ENCODE data around the gene C12orf76. TPM values are rescaled to one million over a fixed set of nuclear protein-coding genes. Genes with fewer than 3 reads are reported as not detected.
A peak's percentile ranks its signal among the peaks of the same experiment; 100 is the strongest.

The C12orf76 gene
- total RNA-seq, 1 experiment from 2014 or later: 7.3 TPM

DNA sequence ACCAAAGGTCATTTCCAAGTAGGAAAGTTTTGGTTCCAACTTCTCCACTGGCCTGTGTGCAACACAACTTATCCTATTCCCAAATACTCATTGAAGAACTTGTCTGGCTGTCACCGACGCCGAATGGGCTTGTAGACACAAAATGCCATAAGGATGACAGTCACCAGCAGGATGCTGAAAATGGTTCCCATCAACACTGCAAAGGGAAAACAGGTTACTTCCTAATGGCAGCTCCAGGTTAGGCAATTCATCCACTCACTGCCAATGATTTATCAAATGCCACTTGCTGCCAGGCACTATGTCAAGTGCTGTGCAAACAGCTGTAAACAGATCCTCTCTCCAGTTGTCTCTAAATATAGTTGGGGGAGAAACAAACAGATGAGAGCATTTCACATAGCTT lies 6.1 kb downstream of the C12orf76 start:
- no peaks in the 10 kb centered on the region for H3K9me3 Mint-ChIP-seq (ENCODE audit: unreplicated experiment)
- ChIA-PET CTCF (interaction anchor here (0.7 to 1.0 kb wide), 3 partner anchors 10 to 113 kb away, joined by 4 read pairs; no protein-coding TSS in a partner anchor), POLR2A (interaction anchor here (1.0 kb wide), 1 partner anchor 9 kb away, joined by 3 read pairs; no protein-coding TSS in a partner anchor)
- TF ChIP-seq, protein P1, sequence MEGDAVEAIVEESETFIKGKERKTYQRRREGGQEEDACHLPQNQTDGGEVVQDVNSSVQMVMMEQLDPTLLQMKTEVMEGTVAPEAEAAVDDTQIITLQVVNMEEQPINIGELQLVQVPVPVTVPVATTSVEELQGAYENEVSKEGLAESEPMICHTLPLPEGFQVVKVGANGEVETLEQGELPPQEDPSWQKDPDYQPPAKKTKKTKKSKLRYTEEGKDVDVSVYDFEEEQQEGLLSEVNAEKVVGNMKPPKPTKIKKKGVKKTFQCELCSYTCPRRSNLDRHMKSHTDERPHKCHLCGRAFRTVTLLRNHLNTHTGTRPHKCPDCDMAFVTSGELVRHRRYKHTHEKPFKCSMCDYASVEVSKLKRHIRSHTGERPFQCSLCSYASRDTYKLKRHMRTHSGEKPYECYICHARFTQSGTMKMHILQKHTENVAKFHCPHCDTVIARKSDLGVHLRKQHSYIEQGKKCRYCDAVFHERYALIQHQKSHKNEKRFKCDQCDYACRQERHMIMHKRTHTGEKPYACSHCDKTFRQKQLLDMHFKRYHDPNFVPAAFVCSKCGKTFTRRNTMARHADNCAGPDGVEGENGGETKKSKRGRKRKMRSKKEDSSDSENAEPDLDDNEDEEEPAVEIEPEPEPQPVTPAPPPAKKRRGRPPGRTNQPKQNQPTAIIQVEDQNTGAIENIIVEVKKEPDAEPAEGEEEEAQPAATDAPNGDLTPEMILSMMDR (IDR thresholded peaks at IDR 0.05; ENCODE audit: unreplicated experiment): no peak
- no TSS peak for BruUV-seq (replicated peaks)
- H3K4me3 Mint-ChIP-seq (ENCODE audit: unreplicated experiment): no peak overlapping the region
- peaks cover 40% of the 10 kb centered on the region for H3K36me3 Mint-ChIP-seq (ENCODE audit: insufficient read depth, unreplicated experiment)
- DNase-seq (ENCODE audit: unreplicated experiment): no peak
- H3K27ac Mint-ChIP-seq (ENCODE audit: low read depth, unreplicated experiment): peak overlapping the region; percentile 79
- H3K27me3 Mint-ChIP-seq (ENCODE audit: insufficient read depth, unreplicated experiment): no peaks in the 10 kb centered on the region
- H3K4me1 Mint-ChIP-seq (ENCODE audit: insufficient read depth, unreplicated experiment): peaks cover 24% of the 10 kb centered on the region
- intact Hi-C loops (cut with micrococcal nuclease): no loop called here

DNA sequence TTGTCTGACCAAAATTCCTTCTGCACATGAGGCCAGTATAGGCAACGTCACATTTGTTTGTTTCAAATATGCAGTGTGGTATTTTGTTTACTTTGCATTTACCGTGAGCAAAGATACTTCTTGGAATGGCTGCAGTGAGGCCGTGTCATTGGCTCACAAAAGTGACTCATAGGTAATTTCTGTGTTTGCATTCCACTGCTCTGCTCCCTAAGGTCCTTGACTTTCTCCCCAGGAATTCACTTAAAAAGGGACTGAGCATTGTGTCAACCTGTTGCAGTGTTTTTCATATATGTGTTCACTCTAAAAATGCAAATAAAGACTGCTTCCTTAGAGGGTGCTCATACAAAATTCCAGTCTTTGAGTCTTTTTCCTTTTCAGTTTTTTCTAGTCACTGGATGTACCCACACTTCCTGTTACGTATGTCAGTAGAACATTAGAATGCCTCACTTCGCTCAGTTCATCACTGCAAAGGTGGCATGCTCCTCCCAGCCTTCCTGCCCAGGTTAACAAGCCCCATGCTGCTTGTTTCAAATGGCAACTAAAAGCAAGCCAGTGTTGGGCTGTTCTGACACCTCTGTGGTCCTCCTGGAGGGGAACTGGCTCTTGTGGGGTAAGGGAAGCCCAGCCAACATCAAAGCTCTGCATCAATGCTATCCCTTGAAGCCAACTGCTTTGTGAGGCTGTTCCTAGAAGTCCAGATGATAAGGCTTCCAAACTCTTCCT lies 9.1 kb downstream of the C12orf76 start:
- ChIA-PET POLR2A (interaction anchor here (0.6 to 2.4 kb wide), 7 partner anchors 8 to 490 kb away, joined by 3 to 6 read pairs (median 4); partner anchors contain the start of genes ANKRD13A and ARPC3), CTCF (no interaction called here)
- BruUV-seq (replicated peaks): TSS peak; percentile 37
- Mint-ChIP-seq H3K27ac (ENCODE audit: low read depth, unreplicated experiment) (peak overlapping the region; percentile 100), H3K4me3 (ENCODE audit: unreplicated experiment) (peak overlapping the region; percentile 79), H3K27me3 (ENCODE audit: insufficient read depth, unreplicated experiment) (no peaks in the 10 kb centered on the region), H3K9me3 (ENCODE audit: unreplicated experiment) (no peaks in the 10 kb centered on the region), H3K4me1 (ENCODE audit: insufficient read depth, unreplicated experiment) (peaks cover 18% of the 10 kb centered on the region), H3K36me3 (ENCODE audit: insufficient read depth, unreplicated experiment) (peaks cover 58% of the 10 kb centered on the region)
- intact Hi-C loops (cut with micrococcal nuclease): loop anchor here (5.0 kb wide), 2 partner anchors 37 to 87 kb away; no protein-coding TSS in a partner anchor
- peak; percentile 88 for DNase-seq (ENCODE audit: unreplicated experiment)
- TF ChIP-seq, protein P1 (IDR thresholded peaks at IDR 0.05; ENCODE audit: unreplicated experiment): no peak

DNA sequence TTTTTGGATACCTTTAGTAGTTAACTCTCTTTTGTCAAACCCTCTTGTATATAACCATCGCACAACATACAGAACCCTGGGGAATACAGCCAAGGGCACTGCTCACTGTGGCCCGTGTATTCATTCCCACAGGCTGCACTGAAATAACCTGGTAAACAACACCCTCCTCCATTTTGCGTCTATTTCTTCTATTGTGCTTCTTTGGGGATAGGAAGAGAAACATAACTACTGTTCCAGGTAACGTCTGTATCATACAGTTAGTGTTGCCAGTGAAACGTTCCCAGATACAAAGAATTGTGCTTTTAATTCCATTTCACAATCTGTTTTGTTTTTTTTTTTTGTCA lies 9.6 kb downstream of the C12orf76 start:
- Mint-ChIP-seq H3K36me3 (ENCODE audit: insufficient read depth, unreplicated experiment) (peaks cover 62% of the 10 kb centered on the region), H3K9me3 (ENCODE audit: unreplicated experiment) (no peaks in the 10 kb centered on the region), H3K27ac (ENCODE audit: low read depth, unreplicated experiment) (peak overlapping the region; percentile 100), H3K27me3 (ENCODE audit: insufficient read depth, unreplicated experiment) (no peaks in the 10 kb centered on the region), H3K4me1 (ENCODE audit: insufficient read depth, unreplicated experiment) (peaks cover 18% of the 10 kb centered on the region), H3K4me3 (ENCODE audit: unreplicated experiment) (peak overlapping the region; percentile 79)
- ChIA-PET CTCF (interaction anchor here (1.2 kb wide), 1 partner anchor 14 kb away, joined by 3 read pairs; no protein-coding TSS in a partner anchor), POLR2A (interaction anchor here (1.1 to 2.4 kb wide), 6 partner anchors 11 to 429 kb away, joined by 3 to 11 read pairs (median 4); partner anchors contain the start of genes ANKRD13A, FAM216A and GPN3)
- DNase-seq (ENCODE audit: unreplicated experiment): no peak
- intact Hi-C loops (cut with micrococcal nuclease): loop anchor here (5.0 kb wide), 2 partner anchors 36 to 86 kb away; no protein-coding TSS in a partner anchor
- TF ChIP-seq, protein P1 (IDR thresholded peaks at IDR 0.05; ENCODE audit: unreplicated experiment): no peak
- TSS peak; percentile 23 for BruUV-seq (replicated peaks)

DNA sequence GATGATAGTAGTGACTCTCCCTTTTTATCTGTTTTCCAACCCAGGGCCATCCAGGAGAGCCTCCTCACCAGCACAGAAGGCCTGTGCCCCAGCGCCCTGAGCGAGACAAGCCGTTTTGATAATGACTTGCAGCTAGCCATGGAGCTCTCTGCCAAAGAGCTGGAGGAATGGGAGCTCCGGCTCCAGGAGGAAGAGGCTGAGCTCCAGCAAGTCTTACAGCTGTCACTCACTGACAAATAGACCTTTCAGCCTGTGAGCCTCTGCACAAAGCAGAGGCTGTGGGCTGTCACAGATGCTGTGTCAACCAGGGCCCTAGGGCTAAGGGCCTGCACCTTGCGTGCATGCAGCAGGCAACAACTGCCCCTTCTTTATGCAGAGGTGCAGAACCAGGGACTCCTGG lies 11.0 kb downstream of the C12orf76 start:
- H3K27me3 Mint-ChIP-seq (ENCODE audit: insufficient read depth, unreplicated experiment): no peaks in the 10 kb centered on the region
- TF ChIP-seq, protein P1 (IDR thresholded peaks at IDR 0.05; ENCODE audit: unreplicated experiment): no peak
- peaks cover 11% of the 10 kb centered on the region for H3K4me1 Mint-ChIP-seq (ENCODE audit: insufficient read depth, unreplicated experiment)
- no peak overlapping the region for H3K4me3 Mint-ChIP-seq (ENCODE audit: unreplicated experiment)
- no TSS peak for BruUV-seq (replicated peaks)
- CTCF ChIA-PET: interaction anchor here (0.6 to 2.1 kb wide), 4 partner anchors 13 to 367 kb away, joined by 3 to 9 read pairs (median 3); partner anchors contain the start of gene ANAPC7
- POLR2A ChIA-PET: interaction anchor here (0.8 to 2.4 kb wide), 6 partner anchors 11 to 431 kb away, joined by 3 to 11 read pairs (median 4); partner anchors contain the start of genes ANKRD13A, FAM216A and GPN3
- no peak for DNase-seq (ENCODE audit: unreplicated experiment)
- intact Hi-C loops (cut with micrococcal nuclease): loop anchor here (5.0 kb wide), 2 partner anchors 35 to 85 kb away; no protein-coding TSS in a partner anchor
- H3K27ac Mint-ChIP-seq (ENCODE audit: low read depth, unreplicated experiment): peak overlapping the region; percentile 100
- no peaks in the 10 kb centered on the region for H3K9me3 Mint-ChIP-seq (ENCODE audit: unreplicated experiment)
- H3K36me3 Mint-ChIP-seq (ENCODE audit: insufficient read depth, unreplicated experiment): peaks cover 62% of the 10 kb centered on the region
